HG03378 (cell line): ENCODE measurements around the gene FCN2.
A peak's percentile ranks its signal among the peaks of the same experiment; 100 is the strongest.

Experiments
- ATAC-seq: cut with Tn5 transposase; IDR thresholded peaks from one replicate; pipeline ENCODE4 v1.9.1; 2021; ENCODE audit warnings: mild to moderate bottlenecking, moderate library complexity; ENCODE audit not compliant: unreplicated experiment

FCN2 gene

DNA sequence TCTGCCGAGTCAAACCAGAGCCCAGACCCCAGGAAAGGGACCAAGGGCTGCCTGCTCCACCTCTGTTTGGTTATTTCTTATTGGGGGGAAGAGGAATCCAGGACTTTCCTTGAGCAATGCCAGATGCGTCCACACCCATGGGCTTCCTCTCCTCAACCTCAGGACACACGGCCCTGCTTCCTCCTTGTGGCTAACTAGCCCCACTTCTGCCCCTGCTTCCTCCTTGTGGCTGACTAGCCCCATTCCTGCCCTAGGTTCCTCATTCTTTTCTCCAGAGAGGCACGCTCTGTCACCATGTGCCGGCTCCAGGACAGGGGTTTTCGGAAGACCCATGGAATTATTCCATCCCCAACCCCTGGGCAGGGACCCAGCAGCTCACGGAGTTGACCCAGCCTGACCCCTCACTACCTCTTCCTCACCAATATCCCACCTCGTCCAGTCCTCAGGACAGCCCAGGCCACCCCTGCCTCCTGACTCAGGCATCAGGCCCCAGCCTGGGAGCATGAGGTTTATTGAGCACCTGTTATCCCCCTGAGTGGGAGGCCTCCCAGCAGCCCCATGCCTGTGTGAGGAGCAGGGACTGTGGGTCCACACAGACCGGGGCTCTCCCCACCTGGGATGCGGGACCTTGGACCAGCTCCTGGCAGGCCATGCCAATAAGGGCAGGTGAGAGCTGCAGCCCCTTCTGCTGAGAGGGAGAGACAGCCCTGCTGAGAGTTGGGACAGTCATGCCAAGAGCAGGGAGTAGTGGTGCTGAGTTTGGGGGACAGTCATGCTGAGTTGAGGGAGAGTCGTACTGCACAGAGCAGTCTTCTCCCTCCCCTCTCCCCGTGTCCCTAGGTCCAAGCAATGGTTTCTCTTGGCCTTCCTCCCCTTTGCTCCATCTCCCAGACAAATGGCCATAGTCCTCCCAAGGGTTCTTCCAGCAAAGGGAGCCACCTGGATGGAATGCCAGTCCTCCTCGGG is 48.9 kb downstream of the FCN2 start:
- ATAC-seq: no peak

DNA sequence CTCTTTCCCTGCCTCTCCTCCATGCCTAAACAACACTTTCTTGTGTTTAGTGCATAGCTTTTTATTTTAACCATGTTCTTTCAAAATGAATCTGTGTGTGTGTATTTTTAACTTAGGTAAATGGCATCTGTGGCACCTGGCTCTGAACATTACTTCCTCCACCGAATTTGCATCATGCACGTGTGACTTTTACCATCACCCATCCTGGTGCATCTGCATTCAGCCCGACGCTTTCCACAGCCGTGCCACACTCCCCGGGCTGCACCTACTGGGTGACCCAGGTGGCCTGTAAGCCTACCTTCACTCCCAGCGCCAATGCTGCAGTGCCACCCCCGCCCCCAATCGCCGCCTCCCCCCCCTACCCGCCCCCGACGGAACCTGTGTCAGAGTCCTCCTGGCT is 49.8 kb downstream of the FCN2 start:
- peak; percentile 42 for ATAC-seq

DNA sequence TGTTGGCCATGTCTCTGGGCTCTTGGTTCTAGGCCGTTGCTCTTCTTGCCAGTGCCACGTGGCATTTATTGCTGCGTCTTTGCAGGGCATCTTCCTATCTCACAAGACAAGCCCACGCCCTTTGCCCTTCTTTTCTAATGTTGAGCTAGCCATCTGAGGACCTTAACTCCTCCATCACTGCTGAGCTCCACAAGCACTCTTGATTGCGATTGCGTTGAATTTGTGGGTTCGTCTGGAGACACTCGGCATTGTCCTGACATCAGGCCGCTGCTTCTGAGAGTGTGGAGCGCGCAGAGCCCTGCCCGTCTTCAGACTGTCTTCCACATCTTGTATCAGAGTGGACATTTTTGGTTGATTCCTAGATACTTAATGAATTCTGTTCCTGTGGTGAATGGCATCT is 51.6 kb downstream of the FCN2 start:
- ATAC-seq: no peak

DNA sequence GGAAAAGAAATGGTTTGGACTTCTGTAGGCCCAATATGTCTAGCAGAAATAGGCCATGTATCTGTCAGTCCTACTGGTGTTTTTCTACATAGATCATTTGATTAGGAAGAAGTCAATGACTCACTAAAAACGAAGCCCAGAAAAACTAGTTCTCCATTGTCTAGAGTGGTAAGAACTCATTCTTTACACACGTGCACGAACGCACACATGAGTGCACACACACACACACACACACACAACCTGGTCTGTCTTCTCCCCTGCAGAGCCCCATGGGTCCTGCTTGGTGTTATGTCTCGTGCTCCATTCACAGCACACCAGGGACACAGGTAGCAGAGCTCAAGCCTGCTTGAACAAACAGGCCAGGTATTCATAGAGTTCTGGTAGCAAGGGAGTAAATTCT is 52.0 kb downstream of the FCN2 start:
- no peak for ATAC-seq

DNA sequence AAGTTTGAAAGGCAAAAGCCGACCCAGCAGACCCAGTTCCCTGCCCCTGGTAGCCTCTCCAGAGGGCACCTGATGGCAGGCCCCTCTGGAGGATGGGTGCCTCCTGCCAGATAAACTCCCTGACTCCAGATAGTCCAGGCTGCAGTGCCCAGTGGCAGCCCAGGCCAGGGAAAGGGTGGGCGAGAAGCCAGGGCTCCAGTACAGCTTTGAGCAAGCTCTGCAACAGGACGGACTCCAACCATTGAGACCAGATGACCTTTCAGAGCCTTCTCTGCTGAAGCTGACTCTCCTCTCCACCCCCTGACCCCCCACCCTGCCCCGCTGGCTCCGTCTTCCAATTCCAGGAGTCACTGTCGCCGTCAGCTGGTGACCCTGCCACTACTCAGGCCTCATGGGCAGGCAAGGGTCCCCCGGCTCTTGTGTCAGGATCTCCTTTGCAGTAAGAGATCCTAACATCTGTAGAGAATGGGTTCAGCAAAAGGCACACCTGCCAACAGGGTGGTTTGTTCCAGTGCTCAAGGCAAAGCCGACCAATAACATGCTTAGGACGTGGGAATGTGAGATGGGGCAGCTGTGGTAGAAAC is 52.6 kb downstream of the FCN2 start:
- no peak for ATAC-seq

DNA sequence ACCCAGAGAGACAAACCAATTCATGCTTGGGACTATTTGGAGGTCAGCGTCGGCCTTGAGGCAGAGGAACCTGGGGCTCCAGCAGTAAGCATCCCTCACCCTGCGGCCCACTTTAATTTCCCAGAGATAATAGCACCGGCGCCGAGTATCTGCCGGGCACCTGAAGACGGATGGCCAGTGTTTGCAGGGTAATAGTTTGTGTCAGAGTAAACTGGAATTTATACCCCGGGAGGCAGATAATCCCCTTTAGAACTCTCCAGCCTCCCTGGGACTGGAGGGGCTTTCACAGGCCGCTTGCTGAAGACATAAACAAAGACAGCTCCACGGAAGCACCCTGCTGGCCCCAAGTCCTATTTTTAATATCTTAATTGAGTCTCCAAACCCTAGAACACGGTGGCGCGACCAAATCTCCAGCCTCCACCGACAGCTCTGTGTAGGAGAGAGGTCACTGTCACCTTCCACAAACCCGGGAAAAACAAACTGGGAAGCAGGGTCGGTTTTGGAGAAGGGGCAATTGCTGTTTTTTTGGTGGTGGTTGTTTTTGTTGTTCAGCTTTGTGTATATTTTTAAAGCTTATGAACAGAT is 54.5 kb downstream of the FCN2 start:
- no peak for ATAC-seq

DNA sequence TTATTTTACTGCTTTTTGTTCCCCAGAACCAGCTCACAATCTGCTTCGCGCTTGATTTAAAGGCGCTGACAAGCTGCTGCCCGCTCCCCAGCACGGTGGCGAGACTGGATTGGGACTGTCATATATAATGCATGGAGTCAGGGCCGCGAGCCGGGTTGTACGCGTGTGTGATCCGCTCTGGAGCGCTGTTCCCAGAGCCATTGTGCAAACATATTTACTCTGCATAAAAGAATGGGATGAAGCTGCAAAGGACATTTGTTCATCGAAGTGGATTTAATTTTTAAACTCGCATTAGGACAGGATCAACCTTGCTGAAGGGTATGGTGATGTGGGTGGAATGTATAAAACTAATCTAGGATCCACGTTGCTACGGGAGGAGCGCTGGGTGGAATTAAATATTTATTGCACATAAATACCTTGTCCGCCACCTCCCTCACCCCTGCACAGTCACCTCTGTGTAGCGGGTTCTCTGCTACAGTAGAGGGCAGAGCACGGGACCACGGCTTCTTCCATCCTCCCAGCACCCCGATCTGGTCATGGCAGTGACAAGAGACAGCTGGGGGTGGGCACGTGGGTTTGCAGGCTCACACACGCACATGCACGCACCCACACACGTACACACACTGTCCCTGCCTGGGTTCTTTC is 55.2 kb downstream of the FCN2 start:
- ATAC-seq: no peak

DNA sequence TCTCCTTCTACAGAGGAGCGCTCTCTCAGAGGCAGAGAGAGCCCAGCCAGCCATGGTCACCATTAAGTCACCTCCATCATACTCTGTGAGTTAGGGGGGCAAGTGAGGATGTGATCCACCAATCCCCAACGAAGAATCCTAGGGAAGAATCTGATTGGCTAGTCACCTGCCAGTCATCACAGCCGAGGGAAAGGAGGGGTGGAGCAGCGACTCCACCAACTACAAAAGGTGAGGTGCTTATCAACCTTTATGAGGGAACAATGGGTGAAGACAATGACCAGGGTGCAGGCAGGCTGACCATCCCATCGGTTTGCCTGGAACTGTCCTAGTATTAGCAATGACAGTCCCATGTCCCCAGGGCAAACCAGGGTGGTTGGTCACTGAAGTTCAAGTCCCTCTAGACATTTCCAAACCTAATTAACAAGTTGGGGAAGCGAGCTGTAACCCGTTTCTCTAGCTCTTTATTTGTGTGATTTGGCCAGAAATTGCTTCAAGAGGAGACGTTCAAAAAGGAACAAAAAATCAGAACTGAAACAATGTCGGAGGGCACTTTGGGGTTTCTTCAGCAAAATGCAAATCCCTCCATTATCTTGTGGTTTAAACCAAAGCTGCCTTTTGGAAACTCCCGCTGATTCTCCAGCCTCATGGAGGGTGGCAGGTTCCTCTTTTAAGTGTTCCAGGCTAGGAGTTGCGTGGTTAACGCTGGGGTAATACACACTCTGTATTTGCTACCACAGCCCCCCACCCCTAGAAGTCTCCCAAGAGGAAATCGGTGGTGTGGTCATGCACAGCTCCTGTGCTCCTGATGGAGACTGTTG is 55.9 kb downstream of the FCN2 start:
- ATAC-seq: peak; percentile 43
